Measurements from ENCODE around the gene CCDC148. TPM values are rescaled to one million over a fixed set of nuclear protein-coding genes. Genes with fewer than 3 reads are reported as not detected.

Gene CCDC148
- total RNA-seq, 4 donors from 2014 or later, result 0.19 to 0.31 TPM; not detected in 2

GRCh38 chr2:158388159-158388558 is 68.4 kb downstream of the CCDC148 start:
- 82 to 85% methylated on average over 1 of the region's 1 CpG for WGBS, 2 donors
- no peaks in the 10 kb centered on the region for H3K36me3 ChIP-seq
- no peaks in the 10 kb centered on the region for H3K9me3 ChIP-seq
- no peaks in the 10 kb centered on the region for H3K4me1 ChIP-seq
- no peak overlapping the region for H3K27ac ChIP-seq
- no peaks in the 10 kb centered on the region for H3K27me3 ChIP-seq
- no peak overlapping the region for H3K4me3 ChIP-seq
- TF ChIP-seq POLR2A (IDR thresholded peaks at IDR 0.05) (no peak), CTCF (IDR thresholded peaks at IDR 0.05) (no peak)
- intact Hi-C loops (cut with DNase I), result no loop called here
- no peak for DNase-seq

GRCh38 chr2:158385646-158386045 is 70.9 kb downstream of the CCDC148 start:
- no peaks in the 10 kb centered on the region for H3K9me3 ChIP-seq
- DNase-seq, result no peak
- no peaks in the 10 kb centered on the region for H3K4me1 ChIP-seq
- intact Hi-C loops (cut with DNase I), result no loop called here
- H3K4me3 ChIP-seq, result no peak overlapping the region
- no peaks in the 10 kb centered on the region for H3K27me3 ChIP-seq
- TF ChIP-seq CTCF (IDR thresholded peaks at IDR 0.05) (no peak), POLR2A (IDR thresholded peaks at IDR 0.05) (no peak)
- H3K27ac ChIP-seq, result no peak overlapping the region
- no peaks in the 10 kb centered on the region for H3K36me3 ChIP-seq

GRCh38 chr2:158381978-158382377 is 74.6 kb downstream of the CCDC148 start:
- Histone ChIP-seq H3K27me3 (no peaks in the 10 kb centered on the region), H3K9me3 (no peaks in the 10 kb centered on the region), H3K27ac (no peak overlapping the region), H3K36me3 (no peaks in the 10 kb centered on the region), H3K4me1 (no peaks in the 10 kb centered on the region), H3K4me3 (no peak overlapping the region)
- 92 to 94% methylated on average over 3 of the region's 3 CpGs for WGBS, 2 donors
- no peak for DNase-seq
- intact Hi-C loops (cut with DNase I), result no loop called here
- TF ChIP-seq CTCF (IDR thresholded peaks at IDR 0.05) (no peak), POLR2A (IDR thresholded peaks at IDR 0.05) (no peak)

- 86 to 92% methylated on average over 3 of the region's 3 CpGs for WGBS, 2 donors
- H3K36me3 ChIP-seq, result no peaks in the 10 kb centered on the region
- H3K4me3 ChIP-seq, result no peak overlapping the region
- TF ChIP-seq POLR2A (IDR thresholded peaks at IDR 0.05) (no peak), CTCF (IDR thresholded peaks at IDR 0.05) (no peak)
- no peak overlapping the region for H3K27ac ChIP-seq
- intact Hi-C loops (cut with DNase I), result no loop called here
- no peak for DNase-seq
- no peaks in the 10 kb centered on the region for H3K4me1 ChIP-seq
- no peaks in the 10 kb centered on the region for H3K9me3 ChIP-seq
- no peaks in the 10 kb centered on the region for H3K27me3 ChIP-seq
These were observed 75.3 kb downstream of the CCDC148 start for GRCh38 chr2:158381205-158381604.

GRCh38 chr2:158380746-158381145 is 75.8 kb downstream of the CCDC148 start:
- H3K27me3 ChIP-seq, result no peaks in the 10 kb centered on the region
- no peak overlapping the region for H3K4me3 ChIP-seq
- no peak for DNase-seq
- no peaks in the 10 kb centered on the region for H3K9me3 ChIP-seq
- intact Hi-C loops (cut with DNase I), result no loop called here
- H3K27ac ChIP-seq, result no peak overlapping the region
- no peak for TF ChIP-seq POLR2A (IDR thresholded peaks at IDR 0.05)
- TF ChIP-seq CTCF (IDR thresholded peaks at IDR 0.05), result no peak
- no peaks in the 10 kb centered on the region for H3K36me3 ChIP-seq
- H3K4me1 ChIP-seq, result no peaks in the 10 kb centered on the region

Data from esophagus squamous epithelium (tissue), 5 donors.